ENCODE results near the gene GGTLC1. TPM values are rescaled to one million over a fixed set of nuclear protein-coding genes. Genes with fewer than 3 reads are reported as not detected.

The GGTLC1 gene
- total and polyA plus RNA-seq, 2 of the 8 experiments (the other 6 are each of a cell fraction or from before 2014, with no cell fraction given), result not detected

- TF ChIP-seq POLR2AphosphoS5 (IDR thresholded peaks at IDR 0.05; ENCODE audit: low read depth, low read length) (no peak), BACH1 (IDR thresholded peaks at IDR 0.05; ENCODE audit: low read length) (no peak), HDAC6 (IDR thresholded peaks at IDR 0.05; ENCODE audit: low read depth, low read length) (no peak), CEBPB (IDR thresholded peaks at IDR 0.05; ENCODE audit: low read depth, low read length) (no peak), NRF1 (IDR thresholded peaks at IDR 0.05; ENCODE audit: low read depth, low read length) (no peak), CHD2 (IDR thresholded peaks at IDR 0.05; ENCODE audit: low read length) (no peak), SIRT6 (IDR thresholded peaks at IDR 0.05; ENCODE audit: low read length) (no peak), E2F6 (IDR thresholded peaks at IDR 0.05) (no peak)
Observed at GRCh38 chr20:23963941-23964340, 24.6 kb downstream of the GGTLC1 start (continued).

Data from H1 (cell line).